ENCODE measurements around the gene MON2. TPM values are rescaled to one million over a fixed set of nuclear protein-coding genes. Genes with fewer than 3 reads are reported as not detected.

The MON2 gene
- 10.8 TPM for polyA plus RNA-seq (2013, experiment 1 of 2)
- 11.7 TPM for polyA plus RNA-seq (2013, experiment 2 of 2)

- WGBS, result under 1% methylated on average over 62 of the region's 62 CpGs
- Histone ChIP-seq H3K27me3 (ENCODE audit: insufficient read depth, low read length) (peaks cover 3% of the 10 kb centered on the region; the same call in 1 of the 2 replicates), H3K9me3 (ENCODE audit: insufficient read depth, low read depth, low read length) (peaks cover 14% of the 10 kb centered on the region; the same call in 1 of the 2 replicates), H3K36me3 (ENCODE audit: insufficient read depth, low read length) (no peaks in the 10 kb centered on the region), H3K4me3 (ENCODE audit: low read length) (peak within 1 kb of the TSS; percentile 91), H3K27ac (ENCODE audit: low read depth, low read length) (peak within 1 kb of the TSS; percentile 63; the same call in 1 of the 2 replicates), H3K4me1 (ENCODE audit: insufficient read depth, low read length) (peaks cover 11% of the 10 kb centered on the region; the same call in 1 of the 2 replicates), H3K9ac (ENCODE audit: low read depth, low read length) (peak within 1 kb of the TSS; percentile 81)
Measured at GRCh38 chr12:62466594-62467491, at the start of gene MON2. Gene MON2 (plus strand): TSS chr12:62466826. CDS start chr12:62467208, 382 bp downstream.

- Histone ChIP-seq H3K4me3 (ENCODE audit: low read length) (no peak overlapping the region), H3K27ac (ENCODE audit: low read depth, low read length) (no peak overlapping the region), H3K27me3 (ENCODE audit: insufficient read depth, low read length) (peaks cover 7% of the 10 kb centered on the region; the same call in 1 of the 2 replicates), H3K9ac (ENCODE audit: low read depth, low read length) (no peak overlapping the region), H3K9me3 (ENCODE audit: insufficient read depth, low read depth, low read length) (no peaks in the 10 kb centered on the region), H3K4me1 (ENCODE audit: insufficient read depth, low read length) (no peaks in the 10 kb centered on the region), H3K36me3 (ENCODE audit: insufficient read depth, low read length) (no peaks in the 10 kb centered on the region)
- 99% methylated on average over 3 of the region's 3 CpGs for WGBS
Measured at GRCh38 chr12:62426089-62426488, 40.5 kb upstream of the MON2 start.

- no peaks in the 10 kb centered on the region for H3K9me3 ChIP-seq (ENCODE audit: insufficient read depth, low read depth, low read length)
- no peak overlapping the region for H3K9ac ChIP-seq (ENCODE audit: low read depth, low read length)
Measured at GRCh38 chr12:62429457-62429856, 37.2 kb upstream of the MON2 start.

GRCh38 chr12:62434494-62435302 is 31.9 kb upstream of the MON2 start:
- Histone ChIP-seq H3K9me3 (ENCODE audit: insufficient read depth, low read depth, low read length) (no peaks in the 10 kb centered on the region), H3K27ac (ENCODE audit: low read depth, low read length) (no peak overlapping the region), H3K36me3 (ENCODE audit: insufficient read depth, low read length) (no peaks in the 10 kb centered on the region), H3K4me3 (ENCODE audit: low read length) (peak overlapping the region; percentile 66), H3K27me3 (ENCODE audit: insufficient read depth, low read length) (peaks cover 62% of the 10 kb centered on the region), H3K9ac (ENCODE audit: low read depth, low read length) (0 out of 2 replicates have a peak overlapping the region, but pooled peaks have one; percentile 30), H3K4me1 (ENCODE audit: insufficient read depth, low read length) (no peaks in the 10 kb centered on the region; the same call in 1 of the 2 replicates)
- 53% methylated on average over 11 of the region's 16 CpGs for whole genome bisulfite sequencing

More at GRCh38 chr12:62429457-62429856, 37.2 kb upstream of the MON2 start:
- no peaks in the 10 kb centered on the region; the same call in 1 of the 2 replicates for H3K4me1 ChIP-seq (ENCODE audit: insufficient read depth, low read length)
- no peak overlapping the region for H3K27ac ChIP-seq (ENCODE audit: low read depth, low read length)
- H3K4me3 ChIP-seq (ENCODE audit: low read length), result no peak overlapping the region
- H3K36me3 ChIP-seq (ENCODE audit: insufficient read depth, low read length), result no peaks in the 10 kb centered on the region
- H3K27me3 ChIP-seq (ENCODE audit: insufficient read depth, low read length), result peaks cover 41% of the 10 kb centered on the region

- Histone ChIP-seq H3K36me3 (ENCODE audit: insufficient read depth, low read length) (no peaks in the 10 kb centered on the region), H3K9ac (ENCODE audit: low read depth, low read length) (peak overlapping the region; percentile 30; the same call in 1 of the 2 replicates), H3K9me3 (ENCODE audit: insufficient read depth, low read depth, low read length) (no peaks in the 10 kb centered on the region), H3K27ac (ENCODE audit: low read depth, low read length) (no peak overlapping the region), H3K4me1 (ENCODE audit: insufficient read depth, low read length) (no peaks in the 10 kb centered on the region; the same call in 1 of the 2 replicates), H3K27me3 (ENCODE audit: insufficient read depth, low read length) (peaks cover 59% of the 10 kb centered on the region), H3K4me3 (ENCODE audit: low read length) (peak overlapping the region; percentile 66)
- 4% methylated on average over 29 of the region's 29 CpGs for WGBS
Measured at GRCh38 chr12:62435303-62436163, 31.1 kb upstream of the MON2 start.

GRCh38 chr12:62436164-62436503 is 30.5 kb upstream of the MON2 start:
- Histone ChIP-seq H3K4me1 (ENCODE audit: insufficient read depth, low read length) (no peaks in the 10 kb centered on the region; the same call in 1 of the 2 replicates), H3K9me3 (ENCODE audit: insufficient read depth, low read depth, low read length) (no peaks in the 10 kb centered on the region), H3K9ac (ENCODE audit: low read depth, low read length) (no peak overlapping the region), H3K36me3 (ENCODE audit: insufficient read depth, low read length) (no peaks in the 10 kb centered on the region), H3K27me3 (ENCODE audit: insufficient read depth, low read length) (peaks cover 54% of the 10 kb centered on the region), H3K4me3 (ENCODE audit: low read length) (peak overlapping the region; percentile 66), H3K27ac (ENCODE audit: low read depth, low read length) (no peak overlapping the region)
- WGBS, result 83% methylated on average over 12 of the region's 12 CpGs

- WGBS, result 47% methylated on average over 6 of the region's 6 CpGs
- H3K9me3 ChIP-seq (ENCODE audit: insufficient read depth, low read depth, low read length), result no peaks in the 10 kb centered on the region; the same call in 1 of the 2 replicates
- no peak overlapping the region for H3K4me3 ChIP-seq (ENCODE audit: low read length)
- no peaks in the 10 kb centered on the region for H3K36me3 ChIP-seq (ENCODE audit: insufficient read depth, low read length)
- no peak overlapping the region for H3K27ac ChIP-seq (ENCODE audit: low read depth, low read length)
- H3K27me3 ChIP-seq (ENCODE audit: insufficient read depth, low read length), result peaks cover 34% of the 10 kb centered on the region
- H3K4me1 ChIP-seq (ENCODE audit: insufficient read depth, low read length), result no peaks in the 10 kb centered on the region; the same call in 1 of the 2 replicates
- H3K9ac ChIP-seq (ENCODE audit: low read depth, low read length), result no peak overlapping the region
Measured at GRCh38 chr12:62438098-62438692, 28.4 kb upstream of the MON2 start.

- Histone ChIP-seq H3K9ac (ENCODE audit: low read depth, low read length) (no peak overlapping the region), H3K4me3 (ENCODE audit: low read length) (no peak overlapping the region), H3K27ac (ENCODE audit: low read depth, low read length) (no peak overlapping the region), H3K36me3 (ENCODE audit: insufficient read depth, low read length) (no peaks in the 10 kb centered on the region), H3K27me3 (ENCODE audit: insufficient read depth, low read length) (no peaks in the 10 kb centered on the region), H3K4me1 (ENCODE audit: insufficient read depth, low read length) (no peaks in the 10 kb centered on the region), H3K9me3 (ENCODE audit: insufficient read depth, low read depth, low read length) (no peaks in the 10 kb centered on the region; the same call in 1 of the 2 replicates)
- WGBS, result 94% methylated on average over 2 of the region's 2 CpGs
Measured at GRCh38 chr12:62446754-62447452, 19.7 kb upstream of the MON2 start.

GRCh38 chr12:62448436-62448835 is 18.2 kb upstream of the MON2 start:
- Histone ChIP-seq H3K27me3 (ENCODE audit: insufficient read depth, low read length) (no peaks in the 10 kb centered on the region; the same call in 1 of the 2 replicates), H3K9ac (ENCODE audit: low read depth, low read length) (no peak overlapping the region), H3K27ac (ENCODE audit: low read depth, low read length) (no peak overlapping the region), H3K9me3 (ENCODE audit: insufficient read depth, low read depth, low read length) (no peaks in the 10 kb centered on the region), H3K4me1 (ENCODE audit: insufficient read depth, low read length) (no peaks in the 10 kb centered on the region), H3K4me3 (ENCODE audit: low read length) (no peak overlapping the region), H3K36me3 (ENCODE audit: insufficient read depth, low read length) (no peaks in the 10 kb centered on the region)
- WGBS, result 89% methylated on average over 2 of the region's 3 CpGs

All from HUES64 (cell line).